Loucy (cell line): ENCODE measurements around the gene JAKMIP3.

Source experiments
- H2AFZ ChIP-seq: fragments of 200-600 bp; sonication (generic); 2 replicates; pipeline ENCODE4 v1.6.0; 2016; ENCODE audit warnings: antibody characterized with exemption, mild to moderate bottlenecking, low read length, moderate library complexity
- H3F3A ChIP-seq: fragments of 200-600 bp; 2 replicates; pipeline ENCODE4 v1.6.0; 2016; ENCODE audit warnings: antibody characterized with exemption, low read depth, mild to moderate bottlenecking
- H3K27me3 ChIP-seq: fragments of 200-600 bp; sonication (generic); 2 replicates; pipeline ENCODE4 v1.6.1; 2014; ENCODE audit warnings: low read length, mild to moderate bottlenecking; ENCODE audit not compliant: insufficient read depth, poor library complexity, severe bottlenecking
- H3K36me3 ChIP-seq: fragments of 200-600 bp; sonication (generic); 2 replicates; pipeline ENCODE4 v1.6.1; 2016; ENCODE audit warnings: low read length; ENCODE audit not compliant: insufficient read depth
- H3K4me1 ChIP-seq: fragments of 200-600 bp; sonication (generic); 2 replicates; pipeline ENCODE4 v1.5.1; 2014; ENCODE audit warnings: low read length, mild to moderate bottlenecking; ENCODE audit not compliant: insufficient read depth, poor library complexity, severe bottlenecking
- H3K4me2 ChIP-seq: fragments of 200-600 bp; sonication (generic); 2 replicates; pipeline ENCODE4 v1.6.0; 2014; ENCODE audit warnings: antibody characterized with exemption, low read length, low read depth, mild to moderate bottlenecking; ENCODE audit not compliant: poor library complexity, severe bottlenecking
- H3K4me3 ChIP-seq: fragments of 200-600 bp; sonication (generic); 2 replicates; pipeline ENCODE4 v1.5.1; 2014; ENCODE audit warnings: low read length, mild to moderate bottlenecking, mixed read lengths; ENCODE audit not compliant: poor library complexity, severe bottlenecking
- H3K79me2 ChIP-seq: fragments of 200-600 bp; sonication (generic); 2 replicates; pipeline ENCODE4 v1.6.1; 2014; ENCODE audit warnings: low read length; ENCODE audit not compliant: insufficient read depth
- H3K9ac ChIP-seq: fragments of 200-600 bp; sonication (generic); 2 replicates; pipeline ENCODE4 v1.6.0; 2014; ENCODE audit warnings: mild to moderate bottlenecking, low read depth, low read length, moderate library complexity; ENCODE audit not compliant: poor library complexity, severe bottlenecking
- H3K9me2 ChIP-seq: fragments of 200-600 bp; sonication (generic); replicated peaks from 2 replicates; pipeline ENCODE4 v1.6.1; 2016; ENCODE audit warnings: low read depth, low read length, mixed read lengths
- H3K9me3 ChIP-seq: fragments of 200-600 bp; sonication (generic); 2 replicates; pipeline ENCODE4 v1.6.1; 2014; ENCODE audit warnings: mild to moderate bottlenecking, antibody characterized with exemption, low read length, low read depth; ENCODE audit not compliant: insufficient read depth
- H4K20me1 ChIP-seq: fragments of 200-600 bp; sonication (generic); 2 replicates; pipeline ENCODE4 v1.6.0; 2014; ENCODE audit warnings: antibody characterized with exemption, low read length, mild to moderate bottlenecking; ENCODE audit not compliant: insufficient read depth, poor library complexity, severe bottlenecking
- CTCF ChIP-seq: fragments of 200-600 bp; sonication (generic); conservative IDR thresholded peaks from 2 replicates; pipeline ENCODE4 v1.5.1; 2014; ENCODE audit warnings: mild to moderate bottlenecking, antibody characterized with exemption, low read length
- EZH2phosphoT487 ChIP-seq: fragments of 200-600 bp; IDR thresholded peaks from 2 replicates; pipeline ENCODE4 v1.6.1; 2018; ENCODE audit warnings: antibody characterized with exemption, mild to moderate bottlenecking, moderate library complexity, borderline replicate concordance

The JAKMIP3 gene

GRCh38 chr10:132062116-132062515 is 3.6 kb upstream of the JAKMIP3 start:
- no peaks in the 10 kb centered on the region for H3K4me1 ChIP-seq
- no peak overlapping the region for H3K4me2 ChIP-seq
- H3K79me2 ChIP-seq: no peaks in the 10 kb centered on the region
- H3F3A ChIP-seq: no peaks in the 10 kb centered on the region
- H3K27me3 ChIP-seq: no peaks in the 10 kb centered on the region
- H2AFZ ChIP-seq: no peak overlapping the region
- H3K9me3 ChIP-seq: peaks cover 6% of the 10 kb centered on the region; the same call in 1 of the 2 replicates
- no peak for TF ChIP-seq CTCF
- no peak for TF ChIP-seq EZH2phosphoT487
- no peak overlapping the region for H3K9ac ChIP-seq
- H3K9me2 ChIP-seq: no peaks in the 10 kb centered on the region
- H3K4me3 ChIP-seq: no peak overlapping the region
- H3K36me3 ChIP-seq: no peaks in the 10 kb centered on the region
- H4K20me1 ChIP-seq: no peaks in the 10 kb centered on the region

- Histone ChIP-seq H3K36me3 (no peaks in the 10 kb centered on the region), H2AFZ (no peak overlapping the region), H3K4me2 (no peak overlapping the region), H3K9me3 (peaks cover 4% of the 10 kb centered on the region; the same call in 1 of the 2 replicates), H3K27me3 (no peaks in the 10 kb centered on the region), H3K9ac (no peak overlapping the region), H3K79me2 (no peaks in the 10 kb centered on the region), H3F3A (no peaks in the 10 kb centered on the region), H4K20me1 (no peaks in the 10 kb centered on the region), H3K4me1 (no peaks in the 10 kb centered on the region), H3K4me3 (no peak overlapping the region), H3K9me2 (no peaks in the 10 kb centered on the region)
- TF ChIP-seq EZH2phosphoT487 (no peak), CTCF (no peak)
Measured at GRCh38 chr10:132062641-132063390, 2.9 kb upstream of the JAKMIP3 start.

DNA sequence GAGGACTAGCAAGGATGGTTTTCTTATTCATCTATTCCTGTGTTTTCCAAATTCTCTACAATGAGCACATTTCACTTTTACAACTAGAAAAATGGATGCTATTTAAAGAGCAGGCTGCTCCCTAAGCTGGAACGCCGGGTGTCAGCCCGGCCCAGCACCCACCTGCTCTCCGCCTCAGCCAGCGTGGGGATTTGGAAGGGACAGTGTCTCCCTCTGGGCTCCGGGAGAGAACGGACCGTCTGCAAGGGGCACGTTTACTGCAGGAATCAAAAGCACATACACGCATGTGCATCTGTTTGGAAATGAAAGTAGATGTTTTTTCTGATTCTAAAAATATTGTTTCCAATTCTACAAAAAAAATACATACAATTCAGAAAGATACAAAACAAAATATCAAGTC is 2.3 kb upstream of the JAKMIP3 start:
- no peaks in the 10 kb centered on the region for H3F3A ChIP-seq
- no peaks in the 10 kb centered on the region for H3K9me2 ChIP-seq
- no peaks in the 10 kb centered on the region for H3K36me3 ChIP-seq
- H3K79me2 ChIP-seq: no peaks in the 10 kb centered on the region
- no peak overlapping the region for H3K4me2 ChIP-seq
- H3K27me3 ChIP-seq: no peaks in the 10 kb centered on the region
- peaks cover 2% of the 10 kb centered on the region; the same call in 1 of the 2 replicates for H3K9me3 ChIP-seq
- H3K9ac ChIP-seq: no peak overlapping the region
- no peak overlapping the region for H2AFZ ChIP-seq
- H4K20me1 ChIP-seq: no peaks in the 10 kb centered on the region
- no peak overlapping the region for H3K4me3 ChIP-seq
- TF ChIP-seq EZH2phosphoT487 (no peak), CTCF (no peak)
- no peaks in the 10 kb centered on the region for H3K4me1 ChIP-seq
